GM12878 (cell line): Measurements from ENCODE around the gene TP73.

ENCODE experiments used
- ASH2L ChIP-seq: fragments of 300-600, 200-600 bp; sonication (generic); IDR thresholded peaks from 2 replicates; pipeline ENCODE4 v1.6.1; 2017; ENCODE audit warnings: low read depth, mild to moderate bottlenecking, borderline replicate concordance
- KDM1A ChIP-seq: fragments of 200-600 bp; sonication (generic); IDR thresholded peaks from 2 replicates; pipeline ENCODE4 v1.6.1; 2016; ENCODE audit warnings: borderline replicate concordance
- NFXL1 ChIP-seq: fragments of 450-650 bp; IDR thresholded peaks from 2 replicates; pipeline ENCODE4 v1.6.1; 2017; ENCODE audit warnings: antibody characterized with exemption, mild to moderate bottlenecking, borderline replicate concordance
- NRF1 ChIP-seq: conservative IDR thresholded peaks from 2 replicates; pipeline ENCODE4 v1.6.1; 2011; ENCODE audit warnings: mild to moderate bottlenecking, low read depth, low read length, improper control_type of control experiment
- POLR2A ChIP-seq: IDR thresholded peaks from 2 replicates; pipeline ENCODE4 v1.6.1; 2011; ENCODE audit warnings: low read depth, mild to moderate bottlenecking, low read length
- POLR2AphosphoS5 ChIP-seq: IDR thresholded peaks from 2 replicates; pipeline ENCODE4 v1.6.1; 2011; ENCODE audit warnings: mild to moderate bottlenecking, low read length, inconsistent platforms
- TARDBP ChIP-seq: IDR thresholded peaks from 2 replicates; pipeline ENCODE4 v1.6.1; 2016; ENCODE audit warnings: borderline replicate concordance
- YY1 ChIP-seq: IDR thresholded peaks from 2 replicates; pipeline ENCODE4 v1.6.1; 2011; ENCODE audit warnings: low read depth, mild to moderate bottlenecking, low read length
- ZNF274 ChIP-seq: IDR thresholded peaks from one replicate; pipeline ENCODE4 v1.8.0; 2011; ENCODE audit not compliant: insufficient read length, insufficient read depth
- TF ChIP-seq, protein P1 (sequence below), 3 experiments: IDR thresholded peaks in 2 of 3; conservative IDR thresholded peaks in 1 of 3; 2 replicates each; pipeline ENCODE4 v1.5.1; 2011; ENCODE audit warnings: low read depth in 3 of 3, low read length in 3 of 3, mild to moderate bottlenecking in 3 of 3, control low read depth in 2 of 3, moderate library complexity in 2 of 3, inconsistent platforms in 1 of 3, mixed read lengths in 1 of 3; ENCODE audit not compliant: control insufficient read depth in 2 of 3, insufficient read depth in 1 of 3; ENCODE audit errors: extremely low read depth in 1 of 3

DNA sequence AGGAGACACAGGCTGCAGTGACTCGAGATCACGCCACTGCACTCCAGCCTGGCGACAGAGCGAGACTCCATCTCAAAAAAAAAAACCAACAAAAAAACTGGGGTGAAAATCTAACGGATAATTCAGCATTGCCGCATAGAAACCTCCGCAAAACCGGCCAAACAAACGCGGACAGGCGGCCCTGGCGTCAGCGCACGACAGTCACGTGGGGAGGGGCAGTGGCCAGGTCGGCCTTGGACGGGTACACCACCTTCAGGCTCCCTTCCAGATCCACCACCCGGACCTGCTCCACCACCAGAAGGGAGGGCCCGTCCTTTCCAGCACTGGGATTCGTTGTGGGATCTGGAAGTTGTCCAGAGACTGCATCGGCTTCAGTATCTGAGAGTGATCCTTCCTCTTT is 128.6 kb downstream of the TP73 start:
- TF ChIP-seq POLR2A (no peak), POLR2AphosphoS5 (no peak), TARDBP (no peak), NFXL1 (no peak), YY1 (no peak), NRF1 (no peak), KDM1A (no peak), ZNF274 (no peak), ASH2L (no peak)
- TF ChIP-seq, protein P1, sequence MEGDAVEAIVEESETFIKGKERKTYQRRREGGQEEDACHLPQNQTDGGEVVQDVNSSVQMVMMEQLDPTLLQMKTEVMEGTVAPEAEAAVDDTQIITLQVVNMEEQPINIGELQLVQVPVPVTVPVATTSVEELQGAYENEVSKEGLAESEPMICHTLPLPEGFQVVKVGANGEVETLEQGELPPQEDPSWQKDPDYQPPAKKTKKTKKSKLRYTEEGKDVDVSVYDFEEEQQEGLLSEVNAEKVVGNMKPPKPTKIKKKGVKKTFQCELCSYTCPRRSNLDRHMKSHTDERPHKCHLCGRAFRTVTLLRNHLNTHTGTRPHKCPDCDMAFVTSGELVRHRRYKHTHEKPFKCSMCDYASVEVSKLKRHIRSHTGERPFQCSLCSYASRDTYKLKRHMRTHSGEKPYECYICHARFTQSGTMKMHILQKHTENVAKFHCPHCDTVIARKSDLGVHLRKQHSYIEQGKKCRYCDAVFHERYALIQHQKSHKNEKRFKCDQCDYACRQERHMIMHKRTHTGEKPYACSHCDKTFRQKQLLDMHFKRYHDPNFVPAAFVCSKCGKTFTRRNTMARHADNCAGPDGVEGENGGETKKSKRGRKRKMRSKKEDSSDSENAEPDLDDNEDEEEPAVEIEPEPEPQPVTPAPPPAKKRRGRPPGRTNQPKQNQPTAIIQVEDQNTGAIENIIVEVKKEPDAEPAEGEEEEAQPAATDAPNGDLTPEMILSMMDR (IDR thresholded peaks at IDR 0.05 in 2 of 3, conservative IDR thresholded peaks at IDR 0.05 in 1 of 3; ENCODE audit: control insufficient read depth in 2 of 3, extremely low read depth in 1 of 3, insufficient read depth in 1 of 3, low read depth in 3 of 3, low read length in 3 of 3): no peak
